Osteoblast (primary cell): Measurements from ENCODE around the gene APOL4. TPM values are rescaled to one million over a fixed set of nuclear protein-coding genes. Genes with fewer than 3 reads are reported as not detected.

ENCODE experiments used
- DNase-seq: peaks from one replicate; pipeline ENCODE4 v3.0.0; 2011; ENCODE audit warnings: low spot score, mixed read lengths; ENCODE audit not compliant: insufficient read length; ENCODE audit errors: missing footprints
- H2AFZ ChIP-seq: 2 replicates; pipeline ENCODE4 v1.6.0; 2011; ENCODE audit warnings: mild to moderate bottlenecking, low read length
- H3K27ac ChIP-seq: 2 replicates; pipeline ENCODE4 v1.5.1; 2011; ENCODE audit warnings: mild to moderate bottlenecking, low read depth, low read length, moderate library complexity
- H3K27me3 ChIP-seq: 2 replicates; pipeline ENCODE4 v1.6.0; 2012; ENCODE audit warnings: mild to moderate bottlenecking, control low read depth, inconsistent platforms, low read length, moderate library complexity; ENCODE audit not compliant: insufficient read depth
- H3K36me3 ChIP-seq: 2 replicates; pipeline ENCODE4 v1.5.1; 2011; ENCODE audit warnings: mild to moderate bottlenecking, low read length, control low read depth, moderate library complexity; ENCODE audit not compliant: insufficient read depth
- H3K4me1 ChIP-seq: 2 replicates; pipeline ENCODE4 v1.5.1; 2011; ENCODE audit warnings: mild to moderate bottlenecking, low read length, control low read depth, moderate library complexity; ENCODE audit not compliant: insufficient read depth
- H3K4me2 ChIP-seq: 2 replicates; pipeline ENCODE4 v1.6.0; 2011; ENCODE audit warnings: mild to moderate bottlenecking, low read length; ENCODE audit not compliant: insufficient read depth
- H3K4me3 ChIP-seq: fragments of 200-600 bp; sonication (generic); 3 replicates; pipeline ENCODE4 v1.5.1; 2012; ENCODE audit warnings: mild to moderate bottlenecking, low read length, inconsistent platforms; ENCODE audit not compliant: insufficient read depth
- H3K79me2 ChIP-seq: 2 replicates; pipeline ENCODE4 v1.6.0; 2012; ENCODE audit warnings: mild to moderate bottlenecking, low read length, control low read depth, inconsistent platforms; ENCODE audit not compliant: insufficient read depth
- H3K9me3 ChIP-seq: 2 replicates; pipeline ENCODE4 v1.5.1; 2011; ENCODE audit warnings: low read depth, low read length, control low read depth
- H4K20me1 ChIP-seq: 2 replicates; pipeline ENCODE4 v1.6.0; 2012; ENCODE audit warnings: mild to moderate bottlenecking, low read length, control low read depth; ENCODE audit not compliant: insufficient read depth
- total RNA-seq: library from RNA; depleted of rRNA; stranded (reverse); fragments of >200 nt; gene quantifications from 2 replicates; pipeline ENCODE4 v1.2.3, GENCODE V29; 2012
- TF ChIP-seq, protein P1 (sequence below): IDR thresholded peaks from 2 replicates; pipeline ENCODE4 v1.5.1; 2011; ENCODE audit warnings: mild to moderate bottlenecking, low read depth, low read length, moderate library complexity; ENCODE audit errors: extremely low read depth

APOL4 gene
- total RNA-seq, 1 donor: 2.9 TPM

DNA sequence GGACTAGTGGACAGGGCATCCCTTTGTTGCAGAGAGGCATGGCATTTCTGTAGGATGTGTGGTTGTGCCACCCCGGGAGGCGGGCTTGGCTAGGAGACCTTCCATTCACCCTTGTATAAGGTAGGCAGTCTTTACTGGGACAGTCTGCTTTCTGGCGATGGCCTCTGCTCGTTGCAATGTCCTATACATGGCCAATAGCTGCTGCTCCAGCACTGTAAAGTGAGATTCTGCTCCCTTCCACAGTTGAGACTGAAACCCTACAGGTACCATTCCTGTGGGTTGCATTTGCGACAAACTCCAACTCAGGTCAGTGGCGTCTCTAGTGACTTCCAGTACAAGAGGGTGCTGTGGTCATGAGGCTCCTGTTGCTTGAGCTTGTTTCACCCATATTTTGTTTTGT, 20.7 kb downstream of the APOL4 start:
- no peaks in the 10 kb centered on the region for H3K9me3 ChIP-seq
- peaks cover 4% of the 10 kb centered on the region for H3K27me3 ChIP-seq
- H3K36me3 ChIP-seq: no peaks in the 10 kb centered on the region
- H2AFZ ChIP-seq: no peak overlapping the region
- no peak overlapping the region for H3K4me2 ChIP-seq
- no peaks in the 10 kb centered on the region for H3K79me2 ChIP-seq
- H4K20me1 ChIP-seq: no peaks in the 10 kb centered on the region
- peaks cover 6% of the 10 kb centered on the region for H3K4me1 ChIP-seq
- H3K4me3 ChIP-seq: no peak overlapping the region
- no peak for DNase-seq
- TF ChIP-seq, protein P1, sequence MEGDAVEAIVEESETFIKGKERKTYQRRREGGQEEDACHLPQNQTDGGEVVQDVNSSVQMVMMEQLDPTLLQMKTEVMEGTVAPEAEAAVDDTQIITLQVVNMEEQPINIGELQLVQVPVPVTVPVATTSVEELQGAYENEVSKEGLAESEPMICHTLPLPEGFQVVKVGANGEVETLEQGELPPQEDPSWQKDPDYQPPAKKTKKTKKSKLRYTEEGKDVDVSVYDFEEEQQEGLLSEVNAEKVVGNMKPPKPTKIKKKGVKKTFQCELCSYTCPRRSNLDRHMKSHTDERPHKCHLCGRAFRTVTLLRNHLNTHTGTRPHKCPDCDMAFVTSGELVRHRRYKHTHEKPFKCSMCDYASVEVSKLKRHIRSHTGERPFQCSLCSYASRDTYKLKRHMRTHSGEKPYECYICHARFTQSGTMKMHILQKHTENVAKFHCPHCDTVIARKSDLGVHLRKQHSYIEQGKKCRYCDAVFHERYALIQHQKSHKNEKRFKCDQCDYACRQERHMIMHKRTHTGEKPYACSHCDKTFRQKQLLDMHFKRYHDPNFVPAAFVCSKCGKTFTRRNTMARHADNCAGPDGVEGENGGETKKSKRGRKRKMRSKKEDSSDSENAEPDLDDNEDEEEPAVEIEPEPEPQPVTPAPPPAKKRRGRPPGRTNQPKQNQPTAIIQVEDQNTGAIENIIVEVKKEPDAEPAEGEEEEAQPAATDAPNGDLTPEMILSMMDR: no peak
- no peak overlapping the region for H3K27ac ChIP-seq

DNA sequence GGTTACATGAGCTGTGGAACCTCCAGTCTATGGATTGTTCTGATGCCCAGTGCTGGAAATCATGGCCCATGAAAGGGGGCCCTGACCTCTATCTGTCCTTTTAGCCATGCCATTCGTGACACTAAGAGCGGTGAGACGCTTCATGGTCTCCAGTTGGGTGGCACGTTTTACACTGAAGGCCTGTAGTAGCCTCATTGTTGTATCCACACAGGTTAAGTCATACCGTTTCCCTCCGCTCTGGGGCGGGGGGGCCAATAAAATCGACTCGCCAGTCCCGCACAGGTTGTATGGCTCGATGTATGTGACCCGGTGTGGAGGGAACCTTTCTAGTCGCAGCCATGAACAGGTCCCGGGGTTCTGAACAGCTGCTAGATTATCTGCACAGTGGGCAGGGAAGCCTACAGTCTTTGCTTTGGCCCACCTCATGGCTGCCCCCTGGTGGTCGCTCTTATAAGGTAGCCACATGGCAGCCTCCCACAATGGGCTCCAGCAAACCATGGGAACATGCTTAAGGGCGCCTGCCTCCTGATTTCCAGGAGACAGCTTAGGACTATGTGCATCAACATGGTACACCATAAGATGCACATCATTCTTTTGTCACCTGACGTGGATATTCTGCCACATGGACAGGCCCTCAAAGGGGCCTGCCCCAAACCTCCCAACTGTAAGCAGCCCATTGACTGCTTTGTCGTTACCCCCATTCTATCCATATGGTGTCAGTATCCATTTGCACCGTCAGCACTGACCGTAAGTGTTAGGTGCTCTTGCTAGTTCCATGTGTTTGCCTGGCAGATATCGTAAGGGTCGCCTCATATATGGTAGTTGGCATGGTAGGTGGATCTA, 21.4 kb downstream of the APOL4 start:
- Histone ChIP-seq H4K20me1 (no peaks in the 10 kb centered on the region), H2AFZ (peak overlapping the region; percentile 73), H3K27ac (no peak overlapping the region), H3K27me3 (peaks cover 4% of the 10 kb centered on the region), H3K79me2 (no peaks in the 10 kb centered on the region), H3K4me2 (no peak overlapping the region), H3K36me3 (no peaks in the 10 kb centered on the region), H3K9me3 (no peaks in the 10 kb centered on the region), H3K4me1 (peaks cover 6% of the 10 kb centered on the region), H3K4me3 (no peak overlapping the region)
- TF ChIP-seq, protein P1: peak; percentile 97
- no peak for DNase-seq

- Histone ChIP-seq H4K20me1 (no peaks in the 10 kb centered on the region), H2AFZ (no peak overlapping the region), H3K9me3 (no peaks in the 10 kb centered on the region), H3K4me3 (no peak overlapping the region), H3K27me3 (peaks cover 2% of the 10 kb centered on the region), H3K36me3 (no peaks in the 10 kb centered on the region), H3K4me1 (no peaks in the 10 kb centered on the region), H3K79me2 (no peaks in the 10 kb centered on the region), H3K4me2 (no peak overlapping the region), H3K27ac (no peak overlapping the region)
- no peak for DNase-seq
- TF ChIP-seq, protein P1: no peak
These were observed 24.4 kb downstream of the APOL4 start for GRCh38 chr22:36177160-36177559.

DNA sequence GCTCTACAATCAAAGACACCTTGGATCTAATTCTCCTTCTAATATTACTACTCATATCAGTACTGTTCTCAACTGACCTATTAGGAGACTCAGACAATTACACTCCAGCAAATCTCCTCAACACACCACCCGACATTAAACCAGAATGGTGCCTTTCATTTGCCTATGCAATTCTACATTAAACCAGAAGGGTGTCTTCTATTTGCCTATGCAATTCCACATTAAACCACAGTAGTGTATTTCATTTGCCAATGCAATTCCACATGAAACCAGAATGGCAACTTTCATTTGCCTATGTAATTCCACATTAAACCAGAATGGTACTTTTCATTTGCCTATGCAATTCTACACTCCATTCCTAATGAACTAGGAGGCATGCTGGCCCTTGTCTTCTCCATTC, 25.7 kb downstream of the APOL4 start:
- Histone ChIP-seq H3K4me1 (no peaks in the 10 kb centered on the region), H3K4me2 (no peak overlapping the region), H2AFZ (no peak overlapping the region), H4K20me1 (no peaks in the 10 kb centered on the region), H3K36me3 (no peaks in the 10 kb centered on the region), H3K79me2 (no peaks in the 10 kb centered on the region), H3K27ac (no peak overlapping the region), H3K9me3 (no peaks in the 10 kb centered on the region), H3K27me3 (no peaks in the 10 kb centered on the region), H3K4me3 (no peak overlapping the region)
- DNase-seq: no peak
- TF ChIP-seq, protein P1: peak; percentile 22
